ENCODE data around the gene CMTM8. TPM values are rescaled to one million over a fixed set of nuclear protein-coding genes. Genes with fewer than 3 reads are reported as not detected.
A peak's percentile ranks its signal among the peaks of the same experiment; 100 is the strongest.

Gene CMTM8
- total RNA-seq, 5 donors from 2014 or later (not counting 1 experiment from before 2014, with no cell fraction given), result 5.2 to 12.2 (median 10.3) TPM

DNA sequence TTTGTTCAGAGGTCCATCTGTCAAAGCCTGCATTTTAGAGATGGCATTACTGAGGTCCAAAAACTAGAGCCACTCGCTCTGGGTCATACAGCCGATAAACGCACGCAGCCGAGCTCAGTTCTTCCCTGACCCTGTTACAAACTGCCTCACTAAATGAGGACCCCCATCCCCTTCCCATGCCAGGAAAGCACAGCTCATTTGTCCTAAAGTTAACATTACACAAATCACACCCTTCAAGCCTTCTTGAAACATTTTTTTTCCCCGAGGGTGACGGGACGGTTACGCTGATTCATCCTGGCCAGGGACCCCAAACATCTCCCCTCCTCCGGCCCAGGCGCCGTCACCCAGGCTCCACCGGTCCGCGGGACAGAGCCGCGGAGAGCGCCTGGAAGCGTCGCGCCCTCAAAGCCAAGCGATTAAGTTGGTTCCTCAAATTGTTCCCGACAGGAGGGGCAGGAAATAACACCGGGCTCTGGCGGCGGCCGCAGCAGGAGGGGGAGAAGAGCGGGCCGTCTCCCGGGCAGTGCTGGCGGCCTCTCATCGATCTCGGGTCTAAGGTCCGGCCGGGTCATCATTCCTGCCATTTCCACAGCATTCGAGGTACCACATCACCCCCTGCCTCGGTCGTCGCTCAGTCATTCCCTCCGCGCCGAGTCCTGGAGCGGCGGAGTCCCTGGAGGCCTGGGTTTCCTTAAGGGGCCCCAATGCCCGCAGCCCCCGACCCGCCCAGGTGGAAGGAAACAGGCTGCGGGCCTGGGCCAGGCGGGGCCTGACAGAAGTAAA lies 619 bp upstream of the CMTM8 start:
- ChIA-PET CTCF (no interaction called here), POLR2A (no interaction called here)
- Histone ChIP-seq H3K9me3 (no peaks in the 10 kb centered on the region), H3K36me3 (ENCODE audit: control insufficient read depth in 2 of 2, extremely low read depth in 1 of 2, insufficient read depth in 1 of 2, low read length in 1 of 2) (peaks cover 0 to 2% of the 10 kb centered on the region in 2 donors), H3K4me3 (ENCODE audit: control insufficient read depth in 1 of 2, extremely low read depth in 1 of 2, low read length in 1 of 2) (peak overlapping the region; percentile 78), H3K27me3 (replicated peaks in 1 of 2; ENCODE audit: control insufficient read depth in 2 of 2, extremely low read depth in 1 of 2, insufficient read depth in 2 of 2, low read length in 1 of 2) (peaks cover 2 to 6% of the 10 kb centered on the region in 2 experiments), H3K4me1 (ENCODE audit: control insufficient read depth in 1 of 2, extremely low read depth in 1 of 2, insufficient read depth in 2 of 2, low read length in 2 of 2) (peaks cover 12 to 28% of the 10 kb centered on the region in 2 experiments), H3K27ac (ENCODE audit: low read length) (no peak overlapping the region)
- peaks cover 0 to 6% (median 0%) of the 10 kb centered on the region in 3 donors for H3K9me3 Mint-ChIP-seq
- H3K27me3 Mint-ChIP-seq, result no peaks in the 10 kb centered on the region
- WGBS (ENCODE audit: insufficient coverage), result 17% methylated on average over 48 of the region's 49 CpGs
- H3K27ac Mint-ChIP-seq, result no peak overlapping the region
- peaks cover 31 to 57% (median 46%) of the 10 kb centered on the region in 3 donors for H3K4me1 Mint-ChIP-seq
- peaks cover 4% of the 10 kb centered on the region for H3K36me3 Mint-ChIP-seq
- DNase-seq (peak in 2 of 35 experiments; percentile 5 to 17), ATAC-seq (replicated peaks in 1 of 4) (no peak)
- peak overlapping the region; percentile 69 to 91 (median 76) for H3K4me3 Mint-ChIP-seq

DNA sequence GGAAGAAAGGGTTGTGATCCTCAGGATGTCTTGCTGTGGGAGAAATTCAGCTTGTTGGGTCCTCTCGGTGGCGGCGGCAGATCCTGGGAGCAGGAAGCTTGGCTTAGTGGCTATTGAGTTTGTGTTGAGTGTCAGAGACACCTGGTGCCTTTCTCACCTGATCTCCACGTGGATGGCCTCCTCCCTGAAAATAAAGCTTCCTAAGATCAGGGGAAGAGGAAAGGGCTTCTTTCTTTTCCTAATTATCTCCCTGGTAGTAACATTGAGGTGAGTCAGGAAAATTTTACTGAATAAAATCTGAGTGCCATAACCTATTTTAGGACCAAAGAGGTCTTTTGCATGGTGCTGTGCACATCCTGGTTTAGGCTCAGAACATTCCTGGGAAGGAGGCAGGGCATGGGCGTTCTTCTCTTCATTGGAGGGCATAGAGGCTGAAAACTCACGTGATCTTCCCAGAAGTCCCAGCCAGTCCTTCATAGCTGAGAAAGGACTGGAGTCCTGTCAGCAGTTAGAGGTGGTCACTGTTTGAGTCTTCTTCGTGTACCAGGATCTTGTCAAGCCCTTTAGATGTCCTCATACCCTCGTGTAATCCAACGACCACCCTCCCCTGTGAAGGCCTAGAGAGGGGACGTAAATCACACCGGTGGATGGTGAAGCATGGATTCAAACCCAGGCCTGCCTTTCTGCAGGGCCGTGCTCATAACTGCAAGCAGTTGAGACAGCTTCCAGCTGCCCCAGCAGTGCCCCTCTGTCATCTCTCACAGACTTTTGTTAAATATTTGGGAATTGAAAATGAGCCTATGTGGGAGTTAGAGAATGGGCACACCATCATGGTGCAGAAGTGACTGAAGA lies 1.1 kb downstream of the CMTM8 start:
- peak overlapping the region; percentile 78 to 86 for H3K4me3 ChIP-seq (ENCODE audit: control insufficient read depth in 1 of 2, extremely low read depth in 1 of 2, low read length in 1 of 2)
- 39% methylated on average over 4 of the region's 12 CpGs for WGBS (ENCODE audit: insufficient coverage)
- CTCF ChIA-PET, result interaction anchor here (0.5 to 2.7 kb wide), 19 partner anchors 9 to 517 kb away, joined by 3 to 9 read pairs (median 4); no protein-coding TSS in a partner anchor
- ATAC-seq (replicated peaks in 1 of 4), result peak; percentile 4 to 14 (median 8)
- no peaks in the 10 kb centered on the region for H3K9me3 ChIP-seq
- H3K27ac ChIP-seq (ENCODE audit: low read length), result no peak overlapping the region
- Mint-ChIP-seq H3K36me3 (peaks cover 10% of the 10 kb centered on the region), H3K27me3 (no peaks in the 10 kb centered on the region), H3K4me1 (peaks cover 42 to 70% (median 57%) of the 10 kb centered on the region in 3 donors), H3K9me3 (peaks cover 0 to 6% (median 0%) of the 10 kb centered on the region in 3 donors), H3K4me3 (peak overlapping the region; percentile 84 to 91 (median 87)), H3K27ac (peak overlapping the region; percentile 56 to 66)
- peak in 1 of 35 experiments; percentile 21 for DNase-seq
- H3K4me1 ChIP-seq (ENCODE audit: control insufficient read depth in 1 of 2, extremely low read depth in 1 of 2, insufficient read depth in 2 of 2, low read length in 2 of 2), result peaks cover 17 to 34% of the 10 kb centered on the region in 2 experiments
- peaks cover 0 to 2% of the 10 kb centered on the region in 2 donors for H3K36me3 ChIP-seq (ENCODE audit: control insufficient read depth in 2 of 2, extremely low read depth in 1 of 2, insufficient read depth in 1 of 2, low read length in 1 of 2)
- POLR2A ChIA-PET, result interaction anchor here in 1 of 2 donors (0.5 kb wide), 1 partner anchor 75 kb away, joined by 3 read pairs; no protein-coding TSS in a partner anchor
- H3K27me3 ChIP-seq (replicated peaks in 1 of 2; ENCODE audit: control insufficient read depth in 2 of 2, extremely low read depth in 1 of 2, insufficient read depth in 2 of 2, low read length in 1 of 2), result peaks cover 2 to 6% of the 10 kb centered on the region in 2 experiments

DNA sequence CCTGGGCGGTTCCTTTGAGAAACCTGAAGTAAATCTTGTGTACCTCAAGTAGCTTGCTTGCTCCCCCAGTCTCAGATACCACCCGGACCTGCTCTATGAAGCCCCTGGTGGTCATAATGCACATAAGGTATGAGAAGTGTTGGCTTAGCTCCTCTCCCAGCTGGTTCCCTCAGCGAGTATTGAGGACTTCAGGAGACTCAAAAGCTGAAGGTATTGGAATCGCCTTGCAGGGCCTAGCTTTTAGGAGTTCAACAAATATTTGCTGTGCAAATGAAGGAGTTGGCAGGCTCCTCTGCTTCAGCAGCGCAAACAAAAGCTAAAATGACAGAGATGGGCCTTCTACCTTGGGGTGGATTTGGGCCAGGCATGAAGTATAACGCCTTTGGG lies 1.7 kb downstream of the CMTM8 start:
- peaks cover 0 to 6% (median 0%) of the 10 kb centered on the region in 3 donors for H3K9me3 Mint-ChIP-seq
- Histone ChIP-seq H3K4me1 (ENCODE audit: control insufficient read depth in 1 of 2, extremely low read depth in 1 of 2, insufficient read depth in 2 of 2, low read length in 2 of 2) (peaks cover 22 to 34% of the 10 kb centered on the region in 2 experiments), H3K9me3 (no peaks in the 10 kb centered on the region), H3K4me3 (ENCODE audit: control insufficient read depth in 1 of 2, extremely low read depth in 1 of 2, low read length in 1 of 2) (peak overlapping the region; percentile 78 to 86), H3K27me3 (replicated peaks in 1 of 2; ENCODE audit: control insufficient read depth in 2 of 2, extremely low read depth in 1 of 2, insufficient read depth in 2 of 2, low read length in 1 of 2) (peaks cover 2 to 6% of the 10 kb centered on the region in 2 experiments), H3K36me3 (ENCODE audit: control insufficient read depth in 2 of 2, extremely low read depth in 1 of 2, insufficient read depth in 1 of 2, low read length in 1 of 2) (peaks cover 0 to 2% of the 10 kb centered on the region in 2 donors), H3K27ac (ENCODE audit: low read length) (no peak overlapping the region)
- ChIA-PET CTCF (interaction anchor here (0.5 to 2.7 kb wide), 21 partner anchors 9 to 516 kb away, joined by 3 to 9 read pairs (median 4); no protein-coding TSS in a partner anchor), POLR2A (interaction anchor here in 1 of 2 donors (0.5 kb wide), 1 partner anchor 74 kb away, joined by 3 read pairs; no protein-coding TSS in a partner anchor)
- 76% methylated on average over 3 of the region's 6 CpGs for WGBS (ENCODE audit: insufficient coverage)
- ATAC-seq (replicated peaks in 1 of 4) (peak; percentile 51 to 64 (median 58)), DNase-seq (peak; percentile 14 to 67 (median 38))
- peaks cover 49 to 76% (median 63%) of the 10 kb centered on the region in 3 donors for H3K4me1 Mint-ChIP-seq
- H3K27me3 Mint-ChIP-seq, result no peaks in the 10 kb centered on the region
- peak overlapping the region; percentile 84 to 91 (median 87) for H3K4me3 Mint-ChIP-seq
- H3K27ac Mint-ChIP-seq, result peak overlapping the region; percentile 46 to 50
- H3K36me3 Mint-ChIP-seq, result peaks cover 10% of the 10 kb centered on the region

DNA sequence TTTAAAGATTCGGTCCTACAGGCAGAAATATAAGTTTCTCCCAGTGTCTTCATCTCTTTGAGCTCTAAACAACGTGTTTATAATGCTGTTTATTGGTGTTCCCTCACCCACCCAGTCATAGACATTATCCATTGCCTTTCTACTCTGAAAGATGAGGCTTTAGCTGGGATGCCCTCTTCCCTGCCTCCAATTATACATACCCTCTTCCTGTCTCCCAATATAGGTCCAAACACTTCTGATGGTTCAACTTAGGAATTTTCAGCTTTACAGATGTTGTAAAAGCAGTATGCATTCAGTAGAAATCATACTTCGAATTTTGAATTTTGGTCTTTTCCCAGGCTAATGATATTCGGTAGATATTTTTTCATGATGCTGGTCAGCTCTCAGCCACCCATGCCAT lies 2.6 kb downstream of the CMTM8 start:
- Mint-ChIP-seq H3K4me1 (peaks cover 54 to 85% (median 71%) of the 10 kb centered on the region in 3 donors), H3K9me3 (peaks cover 0 to 6% (median 0%) of the 10 kb centered on the region in 3 donors), H3K4me3 (peak overlapping the region in 2 of 3 donors; percentile 15 to 91), H3K27ac (no peak overlapping the region), H3K27me3 (no peaks in the 10 kb centered on the region), H3K36me3 (peaks cover 10% of the 10 kb centered on the region)
- ChIA-PET POLR2A (interaction anchor here in 1 of 2 donors (0.7 kb wide), 2 partner anchors 12 to 18 kb away, joined by 3 to 4 read pairs; no protein-coding TSS in a partner anchor), CTCF (interaction anchor here (0.6 to 2.7 kb wide), 11 partner anchors 45 to 515 kb away, joined by 3 to 9 read pairs (median 4); no protein-coding TSS in a partner anchor)
- Histone ChIP-seq H3K9me3 (no peaks in the 10 kb centered on the region), H3K27me3 (replicated peaks in 1 of 2; ENCODE audit: control insufficient read depth in 2 of 2, extremely low read depth in 1 of 2, insufficient read depth in 2 of 2, low read length in 1 of 2) (peaks cover 2 to 6% of the 10 kb centered on the region in 2 experiments), H3K4me1 (ENCODE audit: control insufficient read depth in 1 of 2, extremely low read depth in 1 of 2, insufficient read depth in 2 of 2, low read length in 2 of 2) (peaks cover 28 to 40% of the 10 kb centered on the region in 2 experiments), H3K27ac (ENCODE audit: low read length) (no peak overlapping the region), H3K4me3 (ENCODE audit: control insufficient read depth in 1 of 2, extremely low read depth in 1 of 2, low read length in 1 of 2) (no peak overlapping the region), H3K36me3 (ENCODE audit: control insufficient read depth in 2 of 2, extremely low read depth in 1 of 2, insufficient read depth in 1 of 2, low read length in 1 of 2) (peaks cover 0 to 2% of the 10 kb centered on the region in 2 donors)
- no peak for DNase-seq
- WGBS (ENCODE audit: insufficient coverage), result no CpG with 5 or more reads among the region's 4 CpGs
- no peak for ATAC-seq (replicated peaks in 1 of 4)

- peaks cover 10% of the 10 kb centered on the region for H3K36me3 Mint-ChIP-seq
- H3K27me3 ChIP-seq (replicated peaks in 1 of 2; ENCODE audit: control insufficient read depth in 2 of 2, extremely low read depth in 1 of 2, insufficient read depth in 2 of 2, low read length in 1 of 2), result no peaks in the 10 kb centered on the region
- CTCF ChIA-PET, result interaction anchor here in 1 of 2 donors (0.6 to 0.7 kb wide), 2 partner anchors 11 to 66 kb away, joined by 3 read pairs; no protein-coding TSS in a partner anchor
- no peaks in the 10 kb centered on the region for H3K9me3 Mint-ChIP-seq
- no peaks in the 10 kb centered on the region for H3K9me3 ChIP-seq
- WGBS (ENCODE audit: insufficient coverage), result no CpG with 5 or more reads among the region's 2 CpGs
- H3K4me3 ChIP-seq (ENCODE audit: control insufficient read depth in 1 of 2, extremely low read depth in 1 of 2, low read length in 1 of 2), result no peak overlapping the region
- peaks cover 0 to 2% of the 10 kb centered on the region in 2 donors for H3K36me3 ChIP-seq (ENCODE audit: control insufficient read depth in 2 of 2, extremely low read depth in 1 of 2, insufficient read depth in 1 of 2, low read length in 1 of 2)
- peak overlapping the region in 1 of 3 donors; percentile 17 for H3K4me3 Mint-ChIP-seq
- no peak for DNase-seq
- POLR2A ChIA-PET, result interaction anchor here in 1 of 2 donors (0.6 kb wide), 1 partner anchor 708 kb away, joined by 3 read pairs; no protein-coding TSS in a partner anchor
- no peak for ATAC-seq (replicated peaks in 1 of 4)
- H3K27me3 Mint-ChIP-seq, result no peaks in the 10 kb centered on the region
- peaks cover 51 to 73% (median 70%) of the 10 kb centered on the region in 3 donors for H3K4me1 Mint-ChIP-seq
- peaks cover 31 to 40% of the 10 kb centered on the region in 2 experiments for H3K4me1 ChIP-seq (ENCODE audit: control insufficient read depth in 1 of 2, extremely low read depth in 1 of 2, insufficient read depth in 2 of 2, low read length in 2 of 2)
- H3K27ac Mint-ChIP-seq, result peak overlapping the region; percentile 42 to 47
- H3K27ac ChIP-seq (ENCODE audit: low read length), result no peak overlapping the region
Measured at GRCh38 chr3:32243519-32243918, 5.0 kb downstream of the CMTM8 start.
